NCI-H1694 treated with DMSO at 0.1 percent for 48 hours (cell line): ENCODE results near the gene ASF1A.

Experiments
- DNase-seq: peaks from one replicate; lab custom pipeline; 2025; lab: John Stamatoyannopoulos, UW

The ASF1A gene

GRCh38 chr6:118881440-118882313 is 12.3 kb upstream of the ASF1A start:
- no peak for DNase-seq

GRCh38 chr6:118882314-118882905 is 11.5 kb upstream of the ASF1A start:
- no peak for DNase-seq

DNA sequence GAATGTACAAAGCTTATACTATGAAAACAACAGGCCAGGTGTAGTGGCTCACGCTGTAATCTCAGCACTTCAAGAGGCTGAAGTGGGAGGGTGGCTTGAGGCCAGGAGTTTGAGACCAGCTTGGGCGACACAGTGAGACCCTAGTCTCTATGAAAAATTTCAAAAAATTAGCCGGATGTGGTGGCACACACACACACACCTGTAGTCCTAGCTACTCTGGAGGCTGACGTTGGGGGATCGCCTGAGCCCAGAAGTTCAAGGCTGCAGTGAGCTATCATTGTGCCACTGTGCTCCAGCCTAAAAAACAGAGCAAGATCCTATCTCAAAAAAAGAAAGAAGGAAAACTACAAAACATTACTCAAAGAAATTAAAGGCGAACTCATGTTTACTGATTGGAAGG is 7.3 kb upstream of the ASF1A start:
- no peak for DNase-seq

DNA sequence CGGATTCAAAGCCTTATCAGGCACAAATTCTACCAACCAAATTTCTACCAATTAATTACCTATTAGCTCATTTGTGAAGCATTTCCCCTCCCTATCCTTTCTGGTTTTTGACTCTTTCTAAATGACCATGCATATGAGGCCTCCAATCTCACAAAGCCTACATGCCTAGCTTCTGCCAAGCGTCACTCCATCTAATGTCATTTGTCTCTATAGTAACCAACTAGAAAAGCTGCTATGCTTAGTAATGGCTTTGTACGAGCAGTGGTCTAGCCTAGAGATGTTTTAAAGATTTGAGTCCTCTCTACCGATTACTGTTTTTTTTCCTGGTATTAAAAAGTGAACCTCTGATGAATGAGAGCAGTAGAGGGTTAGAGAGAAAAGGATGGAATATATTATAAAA is 4.8 kb upstream of the ASF1A start:
- no peak for DNase-seq

DNA sequence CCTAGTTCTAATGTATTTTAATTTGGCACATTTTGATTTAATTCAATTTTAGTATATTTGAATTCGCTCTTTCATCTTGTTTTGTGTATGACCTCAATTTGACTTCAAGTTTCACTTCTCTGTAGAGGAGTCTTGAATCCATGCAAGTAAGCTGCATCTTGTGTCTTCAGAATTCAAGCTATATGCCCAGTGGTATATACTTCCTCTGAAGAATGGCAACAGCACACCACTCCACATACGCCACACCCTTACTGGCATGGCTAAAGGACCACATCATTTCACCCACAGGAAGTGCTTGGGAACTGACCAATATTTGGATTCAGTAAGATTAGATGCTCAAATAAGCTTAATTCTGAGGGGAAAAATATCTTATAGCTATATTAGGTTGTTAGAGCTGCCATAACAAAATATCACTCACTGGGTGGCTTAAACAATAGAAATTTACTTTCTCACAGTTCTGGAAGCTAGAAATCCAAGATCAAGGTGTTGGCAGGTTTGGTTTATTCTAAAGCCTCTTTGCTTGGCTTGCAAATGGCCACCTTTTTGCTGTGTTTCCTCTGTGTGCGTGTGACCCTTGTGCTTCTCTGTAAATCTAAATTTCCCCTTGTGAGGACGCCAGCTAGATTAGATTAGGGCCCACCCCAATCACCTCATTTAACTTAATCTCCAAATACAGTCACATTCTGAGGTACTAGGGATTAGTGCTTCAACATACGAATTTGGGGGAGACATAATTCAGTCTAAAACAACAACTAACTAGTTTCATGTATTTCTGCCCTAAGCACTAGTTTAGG is 2.8 kb upstream of the ASF1A start:
- DNase-seq: no peak

- no peak for DNase-seq
These were observed 1.5 kb upstream of the ASF1A start for GRCh38 chr6:118892355-118892991.

- peak; percentile 76 for DNase-seq
These were observed 717 bp upstream of the ASF1A start for GRCh38 chr6:118893064-118893806.

GRCh38 chr6:118894425-118895260 is 691 bp downstream of the ASF1A start:
- no peak for DNase-seq

- no peak for DNase-seq
These were observed 1.3 kb downstream of the ASF1A start for GRCh38 chr6:118895261-118895560.

DNA sequence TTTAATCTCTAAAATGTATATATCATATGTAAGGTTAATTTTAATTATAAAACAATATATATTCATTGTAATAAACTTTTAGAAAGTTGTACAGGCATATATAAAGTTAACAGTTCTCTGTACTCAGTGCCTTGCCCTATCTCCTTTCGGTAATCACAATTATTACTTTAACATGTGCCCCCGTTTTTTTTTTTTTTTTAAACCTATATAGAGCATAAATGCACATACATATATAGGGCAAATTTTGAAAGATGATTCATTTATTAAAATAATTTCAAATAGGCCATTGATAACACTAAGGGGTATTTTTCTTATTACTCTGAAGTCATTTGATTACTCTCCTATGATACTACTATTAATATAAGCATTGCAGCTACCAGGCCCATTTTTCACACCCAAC is 1.9 kb downstream of the ASF1A start:
- DNase-seq: no peak

DNA sequence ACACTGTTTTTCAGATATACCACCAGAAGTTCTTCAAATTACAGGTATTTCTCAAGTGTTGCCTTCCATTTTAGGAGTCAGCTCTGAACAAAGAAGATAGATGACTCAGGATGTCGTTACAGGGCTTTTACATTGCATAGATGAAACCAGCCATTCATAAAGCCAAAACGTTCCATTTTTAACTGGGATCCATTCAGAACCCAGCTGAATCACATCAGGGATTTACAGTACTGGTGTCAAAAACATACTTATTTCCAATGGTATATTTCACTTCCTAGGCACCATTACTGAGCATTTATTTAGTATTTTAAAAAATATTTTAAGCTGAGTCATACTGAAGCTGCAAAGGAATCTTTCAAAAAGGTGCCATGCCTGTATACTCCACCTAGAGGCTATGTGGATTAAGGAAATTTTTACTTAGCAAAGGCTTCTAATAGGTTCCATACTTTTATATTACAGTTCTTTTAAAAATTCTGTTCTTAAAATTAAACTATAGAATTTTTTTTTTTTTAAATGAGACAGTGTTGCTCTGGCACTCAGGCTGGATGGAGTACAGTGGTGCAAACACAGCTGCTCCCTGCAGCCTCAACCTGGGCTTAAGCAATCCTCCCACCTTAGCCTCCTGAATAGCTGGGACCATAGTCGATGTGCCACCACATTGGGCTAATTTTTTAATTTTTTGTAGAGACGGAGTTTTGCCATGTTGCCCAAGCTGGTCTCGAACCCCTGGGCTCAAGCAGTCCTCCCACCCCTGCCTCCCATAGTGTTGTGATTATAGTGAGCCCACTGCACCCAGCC is 2.6 kb downstream of the ASF1A start:
- DNase-seq: peak; percentile 49

GRCh38 chr6:118897386-118897785 is 3.4 kb downstream of the ASF1A start:
- no peak for DNase-seq

- no peak for DNase-seq
These were observed 6.0 kb downstream of the ASF1A start for GRCh38 chr6:118899948-118900347.

DNA sequence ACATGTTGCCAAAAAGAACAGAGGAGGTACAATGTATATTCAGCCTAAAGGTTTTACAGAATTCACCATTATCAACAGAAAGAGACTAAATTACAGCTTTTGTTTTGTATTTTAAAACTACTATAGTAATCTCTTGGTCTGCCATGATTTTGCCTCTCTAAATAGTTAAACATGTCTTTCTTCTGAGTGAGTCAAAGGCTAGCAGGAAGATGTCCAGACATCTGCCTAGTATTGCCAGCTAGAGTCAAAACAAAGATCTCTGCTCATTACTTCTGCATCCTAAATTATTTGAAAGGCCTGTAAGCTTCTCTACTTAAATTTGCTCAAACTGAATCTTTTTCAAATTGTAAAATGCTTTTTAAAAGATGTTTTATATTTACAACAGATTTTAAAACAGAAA is 8.8 kb downstream of the ASF1A start:
- no peak for DNase-seq

DNA sequence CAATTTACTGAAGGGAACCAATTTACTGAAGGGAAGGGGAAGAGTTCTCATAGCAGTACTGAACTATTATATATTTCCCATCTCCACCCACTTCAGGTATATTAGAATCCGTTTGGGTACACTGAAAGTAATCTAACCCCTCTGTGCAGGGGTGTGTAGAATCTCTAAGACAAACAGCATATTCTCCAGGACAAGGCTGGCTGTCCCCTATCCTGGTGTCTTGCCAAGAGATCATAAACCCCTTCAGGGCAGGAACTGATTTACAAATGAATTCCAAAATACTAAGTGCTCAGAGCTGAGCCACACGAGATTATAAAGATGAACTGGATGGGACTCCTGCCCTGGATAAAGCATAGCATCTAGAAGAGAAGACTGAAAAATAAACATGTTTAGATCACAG is 9.2 kb downstream of the ASF1A start:
- no peak for DNase-seq

GRCh38 chr6:118903691-118904090 is 9.7 kb downstream of the ASF1A start:
- DNase-seq: no peak

GRCh38 chr6:118905084-118905483 is 11.1 kb downstream of the ASF1A start:
- no peak for DNase-seq

DNA sequence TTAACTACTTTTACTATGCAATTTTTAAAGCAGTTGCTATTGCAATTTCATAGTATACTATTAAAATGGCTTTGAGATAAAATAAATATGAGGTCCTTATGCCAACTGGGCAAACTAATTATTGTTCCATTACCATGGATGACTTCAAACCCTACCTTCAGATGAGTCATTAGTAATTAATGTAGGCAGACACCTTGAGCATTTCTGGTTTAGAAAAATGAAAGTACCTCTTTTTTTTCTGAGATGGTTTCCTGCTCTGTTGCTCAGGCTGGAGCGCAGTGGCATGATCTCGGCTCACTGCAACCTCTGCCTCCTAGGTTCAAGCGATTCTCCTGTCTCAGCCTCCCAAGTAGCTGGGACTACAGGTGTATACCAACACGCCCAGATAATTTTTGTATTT is 11.9 kb downstream of the ASF1A start:
- no peak for DNase-seq

- no peak for DNase-seq
These were observed 14.5 kb downstream of the ASF1A start for GRCh38 chr6:118908441-118908840.

DNA sequence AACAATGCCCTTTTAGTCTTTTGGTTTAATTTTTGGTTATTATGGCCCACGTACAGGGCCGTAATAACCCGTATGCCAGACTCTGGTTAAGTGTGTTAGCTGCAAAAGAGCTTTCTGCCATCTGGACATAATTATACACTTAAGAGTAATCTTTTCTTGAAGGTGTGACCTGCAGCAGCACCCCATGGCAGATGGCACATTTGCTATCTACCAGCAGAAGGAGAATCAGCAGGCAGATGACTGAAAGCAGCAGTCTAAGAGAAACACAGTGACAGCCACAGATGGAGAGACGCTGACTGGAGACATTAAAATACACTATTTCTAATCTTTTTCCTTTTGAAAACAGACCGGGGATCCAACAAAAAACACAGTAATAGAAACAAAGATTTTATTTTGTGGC is 18.7 kb downstream of the ASF1A start:
- DNase-seq: peak; percentile 74
